ENCODE measurements around the gene TMC1.

Gene TMC1

GRCh38 chr9:72575666-72576065, 54.3 kb downstream of the TMC1 start:
- DNase-seq (ENCODE audit: low spot score) = no peak

- no peak for DNase-seq (ENCODE audit: low spot score)
Observed at GRCh38 chr9:72576087-72576486, 54.7 kb downstream of the TMC1 start.

GRCh38 chr9:72577212-72577753, 55.9 kb downstream of the TMC1 start:
- DNase-seq (ENCODE audit: low spot score) = peak; percentile 59

- no peak for DNase-seq (ENCODE audit: low spot score)
Observed at GRCh38 chr9:72579190-72579589, 57.8 kb downstream of the TMC1 start.

- peak; percentile 38 for DNase-seq (ENCODE audit: low spot score)
Observed at GRCh38 chr9:72579880-72580550, 58.6 kb downstream of the TMC1 start.

GRCh38 chr9:72581694-72582093, 60.3 kb downstream of the TMC1 start:
- no peak for DNase-seq (ENCODE audit: low spot score)

GRCh38 chr9:72583370-72583769, 62.0 kb downstream of the TMC1 start:
- no peak for DNase-seq (ENCODE audit: low spot score)

- DNase-seq (ENCODE audit: low spot score) = peak; percentile 59
Observed at GRCh38 chr9:72586388-72587130, 65.2 kb downstream of the TMC1 start.

GRCh38 chr9:72588336-72588735, 66.9 kb downstream of the TMC1 start:
- DNase-seq (ENCODE audit: low spot score) = no peak

GRCh38 chr9:72589667-72590521, 68.5 kb downstream of the TMC1 start:
- no peak for DNase-seq (ENCODE audit: low spot score)

GRCh38 chr9:72590824-72591223, 69.4 kb downstream of the TMC1 start:
- DNase-seq (ENCODE audit: low spot score) = no peak

GRCh38 chr9:72592502-72593403, 71.3 kb downstream of the TMC1 start:
- peak; percentile 59 for DNase-seq (ENCODE audit: low spot score)

GRCh38 chr9:72596451-72597180, 75.2 kb downstream of the TMC1 start:
- no peak for DNase-seq (ENCODE audit: low spot score)

- DNase-seq (ENCODE audit: low spot score) = no peak
Observed at GRCh38 chr9:72597181-72597517, 75.7 kb downstream of the TMC1 start.

GRCh38 chr9:72597601-72598000, 76.2 kb downstream of the TMC1 start:
- no peak for DNase-seq (ENCODE audit: low spot score)

GRCh38 chr9:72598639-72599038, 77.2 kb downstream of the TMC1 start:
- no peak for DNase-seq (ENCODE audit: low spot score)

- no peak for DNase-seq (ENCODE audit: low spot score)
Observed at GRCh38 chr9:72599874-72600534, 78.6 kb downstream of the TMC1 start.

GRCh38 chr9:72600671-72601070, 79.3 kb downstream of the TMC1 start:
- DNase-seq (ENCODE audit: low spot score) = no peak

- no peak for DNase-seq (ENCODE audit: low spot score)
Observed at GRCh38 chr9:72601615-72602014, 80.2 kb downstream of the TMC1 start.

GRCh38 chr9:72612449-72612848, 91.0 kb downstream of the TMC1 start:
- DNase-seq (ENCODE audit: low spot score) = no peak
